Spleen (tissue), 11 donors: ENCODE results near the gene TRIO. TPM values are rescaled to one million over a fixed set of nuclear protein-coding genes. Genes with fewer than 3 reads are reported as not detected.
A peak's percentile ranks its signal among the peaks of the same experiment; 100 is the strongest.

Source experiments
- DNase-seq: peaks from one replicate; pipeline ENCODE4 v3.0.0-alpha.2; 2020
- H3K27ac ChIP-seq, 8 donors: fragments of 200-600 bp; sonication (generic) in 7 of 8; 1 replicate in 4 of 8; 2 replicates in 4 of 8; pipeline versions ENCODE4 v1.5.0 to v1.8.0; 2016 to 2021; ENCODE audit warnings: inconsistent platforms in 4 of 8, mild to moderate bottlenecking in 4 of 8, moderate library complexity in 1 of 8
- H3K27me3 ChIP-seq, 7 donors: fragments of 200-600 bp; sonication (generic) in 6 of 7; replicated peaks in 1 of 7; 1 replicate in 4 of 7; 2 replicates in 3 of 7; pipeline versions ENCODE4 v1.5.0 to v1.8.0; 2016 to 2021; ENCODE audit warnings: inconsistent platforms in 3 of 7, mild to moderate bottlenecking in 1 of 7
- H3K36me3 ChIP-seq, 6 donors: fragments of 200-600 bp; sonication (generic) in 5 of 6; 1 replicate in 4 of 6; 2 replicates in 2 of 6; pipeline versions ENCODE4 v1.5.0 to v1.8.0; 2016 to 2021; ENCODE audit warnings: inconsistent platforms in 2 of 6
- H3K4me1 ChIP-seq, 6 donors: fragments of 200-600 bp; sonication (generic) in 5 of 6; 1 replicate in 3 of 6; 2 replicates in 3 of 6; pipeline versions ENCODE4 v1.5.0 to v1.8.0; 2016 to 2021; ENCODE audit warnings: inconsistent platforms in 3 of 6
- H3K4me3 ChIP-seq, 8 donors: fragments of 200-600 bp; sonication (generic) in 7 of 8; 1 replicate in 4 of 8; 2 replicates in 4 of 8; pipeline versions ENCODE4 v1.5.0 to v1.8.0; 2016 to 2021; ENCODE audit warnings: inconsistent platforms in 4 of 8, mild to moderate bottlenecking in 4 of 8, moderate library complexity in 2 of 8
- H3K9me3 ChIP-seq, 8 donors: fragments of 200-600 bp; sonication (generic) in 7 of 8; 1 replicate in 4 of 8; 2 replicates in 4 of 8; pipeline versions ENCODE4 v1.5.0 to v1.8.0; 2016 to 2021; ENCODE audit warnings: inconsistent platforms in 4 of 8
- CTCF ChIP-seq, 11 experiments: fragments of 200-600 bp in 7 of 11; fragments of 450-650 bp in 4 of 11; sonication (generic) in 4 of 11; IDR thresholded peaks in 8 of 11; conservative IDR thresholded peaks in 3 of 11; 1 replicate in 7 of 11; 2 replicates in 4 of 11; pipeline versions ENCODE4 v1.4.0 to v1.8.0; 2016 to 2021; ENCODE audit warnings: antibody characterized with exemption in 11 of 11, inconsistent platforms in 4 of 11, mild to moderate bottlenecking in 1 of 11
- POLR2A ChIP-seq, 3 donors: fragments of 450-650 bp; IDR thresholded peaks; one replicate each; pipeline ENCODE4 v1.5.1; 2017; ENCODE audit warnings: antibody characterized with exemption in 3 of 3, mild to moderate bottlenecking in 1 of 3
- POLR2AphosphoS5 ChIP-seq, 3 donors: sonication (generic); formaldehyde crosslinking; IDR thresholded peaks; one replicate each; pipeline ENCODE4 v1.5.1; 2017; ENCODE audit warnings: antibody characterized with exemption in 3 of 3
- WGBS, 5 donors: extraction: QIAGEN DNeasy Blood & Tissue Kit in 3 of 5; methylation state at CpG; one replicate each; pipeline versions ENCODE4 v1.1.5 to v1.1.7; 2013 to 2018; 5-methylcytosine and 5-hydroxymethylcytosine counted together
- intact Hi-C: fragments of 100-400 bp; cut with DNase I; formaldehyde crosslinking; loops from one replicate; pipeline ENCODE4 v1.15.0; 2023; ENCODE audit warnings: low total_unique reads
- polyA plus RNA-seq, 3 donors: library from polyadenylated mRNA; stranded (reverse); fragments of 200-250 nt; gene quantifications; one replicate each; pipeline ENCODE4 v1.2.1, GENCODE V29; 2013
- total RNA-seq, 7 donors: library from RNA; depleted of rRNA in 3 of 7; stranded (reverse); fragments of >200 nt in 3 of 7; fragmentation: NEBNext Ultra II Directional in 4 of 7; extraction: Animal tissue kit (Norgen Biotek cat#: 25700) in 4 of 7; gene quantifications; one replicate each; pipeline versions ENCODE4 v1.1.0 to v1.2.1, GENCODE V29; 2016 to 2021
- donor health status: healthy with polysubstance abuse.
- donor health status: DM: no; HTN: no; CAD: no; lungs with moderate emphysema.
- donor health status: DM: no; HTN: no; CAD: no.
- donor health status: Bipolar disorder and iron deficiency.
- donor health status: healthy.
- donor health status: DM: no; HTN: no; CAD: no.
- donor health status: DM: yes; HTN: yes; CAD: no.

The TRIO gene
- total and polyA plus RNA-seq, 10 donors = 21.5 to 280 (median 190) TPM

- Histone ChIP-seq H3K9me3 (peaks cover 0 to 11% (median 9%) of the 10 kb centered on the region in 8 donors), H3K27ac (peak overlapping the region in 1 of 8 donors; percentile 40), H3K4me3 (no peak overlapping the region), H3K36me3 (no peaks in the 10 kb centered on the region), H3K4me1 (peaks cover 14 to 66% (median 45%) of the 10 kb centered on the region in 6 donors), H3K27me3 (no peaks in the 10 kb centered on the region)
- no peak for DNase-seq
- no peak for TF ChIP-seq CTCF (IDR thresholded peaks at IDR 0.05 in 8 of 11, conservative IDR thresholded peaks at IDR 0.05 in 3 of 11)
- no peak for TF ChIP-seq POLR2AphosphoS5 (IDR thresholded peaks at IDR 0.05)
- no peak for TF ChIP-seq POLR2A (IDR thresholded peaks at IDR 0.05)
- 36 to 49% (median 41%) methylated on average over 2 of the region's 2 CpGs for WGBS, 5 donors
- intact Hi-C loops = loop anchor here (10.0 kb wide), 2 partner anchors 46 to 116 kb away; partner anchors contain the start of gene TRIO
Measured at GRCh38 chr5:14260637-14261036, 117.5 kb downstream of the TRIO start.

DNA sequence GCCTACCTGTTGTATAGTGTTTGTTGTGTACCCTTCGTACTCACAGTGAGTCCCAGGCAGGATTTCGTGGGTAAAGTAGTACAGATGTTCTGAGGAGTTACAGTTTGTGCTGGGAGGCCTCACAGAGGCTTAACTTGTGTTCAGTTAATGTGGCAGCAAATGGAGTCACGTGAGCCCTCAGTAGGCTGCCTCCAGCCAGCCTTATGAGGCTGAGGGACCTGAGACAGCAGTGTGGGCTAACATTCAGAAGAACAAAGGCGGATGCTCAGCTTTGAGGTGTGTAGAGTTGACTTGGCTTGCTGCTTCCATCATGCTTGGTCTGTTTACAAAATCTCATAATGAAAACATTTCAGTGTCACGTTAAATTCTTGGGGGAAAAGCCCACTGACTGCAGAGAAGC lies 118.1 kb downstream of the TRIO start:
- Histone ChIP-seq H3K4me3 (no peak overlapping the region), H3K27ac (peak overlapping the region in 1 of 8 donors; percentile 40), H3K4me1 (peaks cover 14 to 72% (median 45%) of the 10 kb centered on the region in 6 donors), H3K9me3 (peaks cover 0 to 5% (median 4%) of the 10 kb centered on the region in 8 donors), H3K36me3 (no peaks in the 10 kb centered on the region), H3K27me3 (no peaks in the 10 kb centered on the region)
- 55 to 64% (median 59%) methylated on average over 5 of the region's 5 CpGs for WGBS, 5 donors
- intact Hi-C loops = loop anchor here (10.0 kb wide), 2 partner anchors 46 to 116 kb away; partner anchors contain the start of gene TRIO
- no peak for TF ChIP-seq POLR2A (IDR thresholded peaks at IDR 0.05)
- TF ChIP-seq POLR2AphosphoS5 (IDR thresholded peaks at IDR 0.05) = no peak
- no peak for TF ChIP-seq CTCF (IDR thresholded peaks at IDR 0.05 in 8 of 11, conservative IDR thresholded peaks at IDR 0.05 in 3 of 11)
- no peak for DNase-seq

DNA sequence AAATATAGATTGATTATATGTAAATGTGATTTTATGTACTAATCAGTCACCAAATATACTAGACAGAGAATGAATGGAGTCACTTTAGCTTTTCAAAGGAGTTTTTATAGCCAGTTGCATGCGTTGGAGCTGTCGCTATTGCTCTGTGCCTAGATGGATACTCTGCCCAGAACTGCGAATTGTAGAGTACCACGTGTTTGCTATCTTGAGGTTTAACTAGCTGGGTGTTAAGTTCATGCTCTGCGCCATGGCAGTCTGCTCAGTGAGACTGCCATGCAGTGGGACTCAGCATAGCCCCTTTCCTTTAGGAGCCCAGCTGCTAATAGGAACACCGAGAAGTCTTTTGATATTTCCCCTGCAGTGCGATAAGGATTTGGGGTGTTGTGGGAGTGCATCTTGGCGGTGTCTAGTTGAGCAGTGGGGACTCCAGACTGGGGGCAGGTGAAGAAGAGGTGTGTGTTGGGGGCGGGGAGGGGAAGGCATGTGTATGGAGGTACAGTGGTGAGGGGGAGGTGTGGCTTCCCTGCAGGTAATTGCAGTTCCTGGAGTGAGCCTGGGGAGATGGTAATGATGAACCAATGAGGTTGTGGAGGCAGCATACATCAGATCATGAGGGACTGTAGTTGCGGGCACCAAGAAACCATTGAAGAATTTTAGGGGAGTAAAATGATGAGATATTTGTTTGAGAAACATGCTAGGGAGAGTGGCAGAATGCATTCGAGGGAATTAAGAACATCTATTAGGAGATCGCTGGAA lies 118.9 kb downstream of the TRIO start:
- no peaks in the 10 kb centered on the region for H3K9me3 ChIP-seq
- H3K27ac ChIP-seq = peak overlapping the region in 1 of 8 donors; percentile 40
- H3K4me1 ChIP-seq = peaks cover 14 to 73% (median 45%) of the 10 kb centered on the region in 6 donors
- H3K4me3 ChIP-seq = no peak overlapping the region
- no peaks in the 10 kb centered on the region for H3K36me3 ChIP-seq
- TF ChIP-seq CTCF (IDR thresholded peaks at IDR 0.05 in 8 of 11, conservative IDR thresholded peaks at IDR 0.05 in 3 of 11) = no peak
- TF ChIP-seq POLR2A (IDR thresholded peaks at IDR 0.05) = no peak
- no peak for TF ChIP-seq POLR2AphosphoS5 (IDR thresholded peaks at IDR 0.05)
- intact Hi-C loops = loop anchor here (10.0 kb wide), 2 partner anchors 47 to 117 kb away; partner anchors contain the start of gene TRIO
- H3K27me3 ChIP-seq = no peaks in the 10 kb centered on the region
- WGBS, 5 donors = 89 to 95% (median 93%) methylated on average over 12 of the region's 12 CpGs
- no peak for DNase-seq

- H3K9me3 ChIP-seq = no peaks in the 10 kb centered on the region
- H3K27ac ChIP-seq = no peak overlapping the region
- intact Hi-C loops = loop anchor here (10.0 kb wide), 2 partner anchors 48 to 118 kb away; partner anchors contain the start of gene TRIO
- DNase-seq = no peak
- no peaks in the 10 kb centered on the region for H3K36me3 ChIP-seq
- 94 to 100% (median 95%) methylated on average over 1 of the region's 1 CpG for WGBS, 5 donors
- H3K27me3 ChIP-seq = no peaks in the 10 kb centered on the region
- H3K4me3 ChIP-seq = no peak overlapping the region
- TF ChIP-seq CTCF (IDR thresholded peaks at IDR 0.05 in 8 of 11, conservative IDR thresholded peaks at IDR 0.05 in 3 of 11) (no peak), POLR2AphosphoS5 (IDR thresholded peaks at IDR 0.05) (no peak), POLR2A (IDR thresholded peaks at IDR 0.05) (no peak)
- peaks cover 15 to 73% (median 41%) of the 10 kb centered on the region in 6 donors for H3K4me1 ChIP-seq
Measured at GRCh38 chr5:14263113-14263512, 120.0 kb downstream of the TRIO start.
